PC-3 (cell line): ENCODE results near the gene NOTCH1. TPM values are rescaled to one million over a fixed set of nuclear protein-coding genes. Genes with fewer than 3 reads are reported as not detected.

Experiments
- ATAC-seq: fragments of 200-7000 bp; cut with Tn5 transposase; 2 replicates; pipeline ENCODE4 v1.9.1; 2020; ENCODE audit warnings: mild to moderate bottlenecking, moderate library complexity
- BruUV-seq: library from RNA; stranded (reverse); fragments of 400-500 nt; replicated peaks from 2 replicates; lab custom pipeline; 2021; lab: Mats Ljungman, UMichigan
- CTCF ChIA-PET: fragments of 300-600 bp; sonication (Branson Sonifier 250); formaldehyde crosslinking; loops from one replicate; lab custom pipeline; 2022; ENCODE audit warnings: antibody characterized with exemption; lab: Charles Lee
- POLR2A ChIA-PET: fragments of 300-600 bp; sonication (Branson Sonifier 250); formaldehyde crosslinking; loops from one replicate; lab custom pipeline; 2022; ENCODE audit warnings: antibody characterized with exemption; ENCODE audit not compliant: unreplicated experiment; lab: Charles Lee
- DNase-seq: peaks from one replicate; pipeline ENCODE4 v3.0.0-alpha.2; 2015
- H2AFZ ChIP-seq: fragments of 300-600 bp; sonication (generic); 2 replicates; pipeline ENCODE4 v1.6.0; 2016; ENCODE audit warnings: antibody characterized with exemption, low read length
- H3F3A ChIP-seq: fragments of 300-600 bp; sonication (generic); one replicate; pipeline ENCODE4 v1.6.0; 2017; ENCODE audit warnings: antibody characterized with exemption, low read length, control low read depth, mild to moderate bottlenecking; ENCODE audit not compliant: unreplicated experiment
- H3K27ac ChIP-seq: fragments of 300-600 bp; sonication (generic); 2 replicates; pipeline ENCODE4 v1.5.1; 2016; ENCODE audit warnings: mild to moderate bottlenecking, low read length
- H3K27me3 ChIP-seq: fragments of 300-600 bp; sonication (generic); 2 replicates; pipeline ENCODE4 v1.6.1; 2016; ENCODE audit warnings: low read length, mixed read lengths
- H3K36me3 ChIP-seq: fragments of 300-600 bp; sonication (generic); 2 replicates; pipeline ENCODE4 v1.6.1; 2016; ENCODE audit warnings: low read depth, mixed run types, low read length, mixed read lengths
- H3K4me1 ChIP-seq: fragments of 300-600 bp; sonication (generic); 2 replicates; pipeline ENCODE4 v1.5.1; 2016; ENCODE audit warnings: low read length; ENCODE audit not compliant: insufficient read depth
- H3K4me2 ChIP-seq: fragments of 300-600 bp; sonication (generic); 2 replicates; pipeline ENCODE4 v1.6.0; 2016; ENCODE audit warnings: low read length
- H3K4me3 ChIP-seq: fragments of 300-600 bp; sonication (generic); 2 replicates; pipeline ENCODE4 v1.5.1; 2016; ENCODE audit warnings: mild to moderate bottlenecking, low read length, mixed read lengths
- H3K79me2 ChIP-seq: fragments of 300-600 bp; sonication (generic); 2 replicates; pipeline ENCODE4 v1.6.1; 2017; ENCODE audit warnings: low read length, mixed read lengths
- H3K9ac ChIP-seq: fragments of 300-600 bp; sonication (generic); 2 replicates; pipeline ENCODE4 v1.6.0; 2016; ENCODE audit warnings: mild to moderate bottlenecking, low read length
- H3K9me2 ChIP-seq: fragments of 300-600 bp; sonication (generic); replicated peaks from 2 replicates; pipeline ENCODE4 v1.6.1; 2016; ENCODE audit warnings: mixed run types, low read length, mixed read lengths
- H3K9me3 ChIP-seq: fragments of 300-600 bp; sonication (generic); 2 replicates; pipeline ENCODE4 v1.6.1; 2016; ENCODE audit warnings: low read length, mixed read lengths
- H4K20me1 ChIP-seq: fragments of 300-600 bp; sonication (generic); 2 replicates; pipeline ENCODE4 v1.6.1; 2016; ENCODE audit warnings: low read length, mixed read lengths
- CTCF ChIP-seq: fragments of 300-600 bp; sonication (generic); conservative IDR thresholded peaks from 2 replicates; pipeline ENCODE4 v1.5.1; 2017; ENCODE audit warnings: antibody characterized with exemption, low read depth, mild to moderate bottlenecking, low read length
- EZH2 ChIP-seq: fragments of 300-600 bp; sonication (generic); IDR thresholded peaks from one replicate; pipeline ENCODE4 v1.6.1; 2017; ENCODE audit warnings: antibody characterized with exemption, mild to moderate bottlenecking, low read length; ENCODE audit not compliant: unreplicated experiment
- EZH2phosphoT487 ChIP-seq: fragments of 300-600 bp; sonication (generic); IDR thresholded peaks from 2 replicates; pipeline ENCODE4 v1.6.1; 2018; ENCODE audit warnings: mild to moderate bottlenecking, antibody characterized with exemption, low read length, borderline replicate concordance
- intact Hi-C: fragments of 100-400 bp; cut with micrococcal nuclease; formaldehyde crosslinking; loops from 2 replicates; pipeline ENCODE4 v1.9.0; 2023
- total RNA-seq: library from RNA; depleted of rRNA; stranded (reverse); fragments of >200 nt; gene quantifications from 2 replicates; pipeline ENCODE4 v1.2.3, GENCODE V29; 2014

The NOTCH1 gene
- total RNA-seq, 1 experiment from 2014 or later: 14.3 TPM

GRCh38 chr9:136532799-136533774, 12.8 kb downstream of the NOTCH1 start:
- Histone ChIP-seq H4K20me1 (no peaks in the 10 kb centered on the region), H3K4me3 (no peak overlapping the region), H3K36me3 (no peaks in the 10 kb centered on the region), H3K79me2 (no peaks in the 10 kb centered on the region), H3K9me3 (no peaks in the 10 kb centered on the region), H3F3A (no peaks in the 10 kb centered on the region), H3K27me3 (no peaks in the 10 kb centered on the region), H3K9me2 (no peaks in the 10 kb centered on the region), H2AFZ (no peak overlapping the region), H3K27ac (no peak overlapping the region), H3K4me2 (no peak overlapping the region), H3K4me1 (no peaks in the 10 kb centered on the region), H3K9ac (no peak overlapping the region)
- ChIA-PET CTCF (no interaction called here), POLR2A (no interaction called here)
- TF ChIP-seq EZH2phosphoT487: no peak
- TF ChIP-seq CTCF: no peak
- no peak for TF ChIP-seq EZH2
- DNase-seq (no peak), ATAC-seq (no peak)
- no TSS peak for BruUV-seq
- intact Hi-C loops: no loop called here

GRCh38 chr9:136531904-136532798, 13.7 kb downstream of the NOTCH1 start:
- no TSS peak for BruUV-seq
- ChIA-PET POLR2A (no interaction called here), CTCF (no interaction called here)
- no peaks in the 10 kb centered on the region for H3K79me2 ChIP-seq
- TF ChIP-seq CTCF: no peak
- no peak for TF ChIP-seq EZH2
- no peak for TF ChIP-seq EZH2phosphoT487
- DNase-seq (no peak), ATAC-seq (no peak)
- H3K4me3 ChIP-seq: no peak overlapping the region
- H4K20me1 ChIP-seq: no peaks in the 10 kb centered on the region
- H3K9me3 ChIP-seq: no peaks in the 10 kb centered on the region
- intact Hi-C loops: no loop called here
- H3K9me2 ChIP-seq: no peaks in the 10 kb centered on the region
- H2AFZ ChIP-seq: no peak overlapping the region
- H3F3A ChIP-seq: no peaks in the 10 kb centered on the region
- no peak overlapping the region for H3K9ac ChIP-seq
- H3K4me1 ChIP-seq: no peaks in the 10 kb centered on the region
- no peak overlapping the region for H3K4me2 ChIP-seq
- H3K27ac ChIP-seq: no peak overlapping the region
- no peaks in the 10 kb centered on the region for H3K27me3 ChIP-seq
- H3K36me3 ChIP-seq: no peaks in the 10 kb centered on the region
